Endothelial cell (in vitro differentiated cells): Measurements from ENCODE around the gene EP400. TPM values are rescaled to one million over a fixed set of nuclear protein-coding genes. Genes with fewer than 3 reads are reported as not detected.

Experiments used
- DNase-seq: peaks from one replicate; pipeline ENCODE4 v3.0.0; 2021; ENCODE audit warnings: low spot score
- H3K27ac Mint-ChIP-seq: one replicate; pipeline ENCODE4 v1.8.0; 2021; ENCODE audit warnings: mixed read lengths, inconsistent platforms; ENCODE audit not compliant: unreplicated experiment
- H3K27me3 Mint-ChIP-seq: one replicate; pipeline ENCODE4 v1.8.0; 2021; ENCODE audit warnings: mild to moderate bottlenecking, moderate library complexity, mixed read lengths, inconsistent platforms; ENCODE audit not compliant: unreplicated experiment
- H3K36me3 Mint-ChIP-seq: one replicate; pipeline ENCODE4 v1.8.0; 2021; ENCODE audit warnings: mild to moderate bottlenecking, low read depth, mixed read lengths, inconsistent platforms; ENCODE audit not compliant: unreplicated experiment
- H3K4me1 Mint-ChIP-seq: one replicate; pipeline ENCODE4 v1.8.0; 2021; ENCODE audit warnings: mild to moderate bottlenecking, mixed read lengths, inconsistent platforms; ENCODE audit not compliant: unreplicated experiment
- H3K4me3 Mint-ChIP-seq: one replicate; pipeline ENCODE4 v1.8.0; 2021; ENCODE audit warnings: mild to moderate bottlenecking, mixed read lengths, inconsistent platforms; ENCODE audit not compliant: unreplicated experiment
- H3K9me3 Mint-ChIP-seq: one replicate; pipeline ENCODE4 v1.8.0; 2021; ENCODE audit warnings: mixed read lengths, inconsistent platforms; ENCODE audit not compliant: unreplicated experiment
- CTCF ChIP-seq: fragments of 200-600 bp; sonication (generic); IDR thresholded peaks from one replicate; pipeline ENCODE4 v1.5.0; 2021; ENCODE audit warnings: antibody characterized with exemption; ENCODE audit not compliant: unreplicated experiment
- total RNA-seq: library from RNA; stranded (reverse); fragmentation: NEBNext Ultra II Directional; extraction: Animal tissue kit (Norgen Biotek cat#: 25700); gene quantifications from one replicate; pipeline ENCODE4 v1.2.1, GENCODE V29; 2021; ENCODE audit not compliant: unreplicated experiment

EP400 gene
- total RNA-seq, 1 donor from 2014 or later: 66.2 TPM

- H3K36me3 Mint-ChIP-seq: peaks cover 16% of the 10 kb centered on the region
Observed at GRCh38 chr12:131979606-131980005, 29.9 kb downstream of the EP400 start.

GRCh38 chr12:131980263-131980662 lies 30.5 kb downstream of the EP400 start:
- Mint-ChIP-seq H3K4me1 (peaks cover 9% of the 10 kb centered on the region), H3K27me3 (peaks cover 1% of the 10 kb centered on the region), H3K4me3 (no peak overlapping the region), H3K36me3 (peaks cover 16% of the 10 kb centered on the region), H3K9me3 (no peaks in the 10 kb centered on the region), H3K27ac (no peak overlapping the region)
- DNase-seq: no peak
- no peak for TF ChIP-seq CTCF

More at GRCh38 chr12:131979606-131980005, 29.9 kb downstream of the EP400 start:
- Mint-ChIP-seq H3K4me3 (no peak overlapping the region), H3K27me3 (peaks cover 1% of the 10 kb centered on the region), H3K4me1 (peaks cover 9% of the 10 kb centered on the region), H3K9me3 (no peaks in the 10 kb centered on the region), H3K27ac (no peak overlapping the region)
- no peak for DNase-seq
- TF ChIP-seq CTCF: no peak

- no peak overlapping the region for H3K4me3 Mint-ChIP-seq
- peaks cover 19% of the 10 kb centered on the region for H3K36me3 Mint-ChIP-seq
- no peak overlapping the region for H3K27ac Mint-ChIP-seq
- H3K27me3 Mint-ChIP-seq: peaks cover 1% of the 10 kb centered on the region
- TF ChIP-seq CTCF: no peak
- DNase-seq: no peak
- H3K4me1 Mint-ChIP-seq: peaks cover 9% of the 10 kb centered on the region
- H3K9me3 Mint-ChIP-seq: no peaks in the 10 kb centered on the region
Observed at GRCh38 chr12:131981388-131981787, 31.6 kb downstream of the EP400 start.

GRCh38 chr12:131982041-131982440 lies 32.3 kb downstream of the EP400 start:
- Mint-ChIP-seq H3K27me3 (no peaks in the 10 kb centered on the region), H3K27ac (no peak overlapping the region), H3K9me3 (no peaks in the 10 kb centered on the region), H3K36me3 (peaks cover 26% of the 10 kb centered on the region), H3K4me1 (peaks cover 9% of the 10 kb centered on the region), H3K4me3 (no peak overlapping the region)
- DNase-seq: no peak
- no peak for TF ChIP-seq CTCF

GRCh38 chr12:131983026-131983425 lies 33.3 kb downstream of the EP400 start:
- no peak overlapping the region for H3K27ac Mint-ChIP-seq
- no peak for TF ChIP-seq CTCF
- H3K4me3 Mint-ChIP-seq: no peak overlapping the region
- peaks cover 3% of the 10 kb centered on the region for H3K4me1 Mint-ChIP-seq
- DNase-seq: no peak
- H3K27me3 Mint-ChIP-seq: no peaks in the 10 kb centered on the region
- peaks cover 32% of the 10 kb centered on the region for H3K36me3 Mint-ChIP-seq
- H3K9me3 Mint-ChIP-seq: no peaks in the 10 kb centered on the region
